Measurements from ENCODE around the gene TMEM145.

Gene TMEM145

DNA sequence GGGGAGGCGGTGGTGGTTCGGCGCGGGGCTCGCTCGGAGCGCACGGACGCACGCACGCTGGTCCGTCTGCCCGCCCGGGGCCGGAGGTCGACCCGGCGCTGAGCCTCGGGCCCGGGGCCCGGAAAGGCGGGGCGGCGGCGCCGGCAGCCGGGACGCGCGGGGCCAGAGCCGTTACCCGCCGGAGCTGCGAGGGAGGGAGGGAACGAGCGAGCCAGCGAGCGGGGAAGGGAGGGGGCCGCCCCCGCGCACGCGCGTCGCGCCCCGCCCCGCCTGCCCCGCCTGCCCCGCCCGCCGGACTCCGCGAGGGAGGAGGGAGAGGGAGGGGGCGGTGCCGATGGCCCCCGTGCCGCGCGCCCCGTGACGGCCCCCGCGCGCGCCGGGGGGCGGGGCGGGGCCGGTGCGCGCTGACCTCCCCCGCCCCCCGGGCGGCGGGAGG is 29.0 kb upstream of the TMEM145 start:
- TF ChIP-seq, protein P1, sequence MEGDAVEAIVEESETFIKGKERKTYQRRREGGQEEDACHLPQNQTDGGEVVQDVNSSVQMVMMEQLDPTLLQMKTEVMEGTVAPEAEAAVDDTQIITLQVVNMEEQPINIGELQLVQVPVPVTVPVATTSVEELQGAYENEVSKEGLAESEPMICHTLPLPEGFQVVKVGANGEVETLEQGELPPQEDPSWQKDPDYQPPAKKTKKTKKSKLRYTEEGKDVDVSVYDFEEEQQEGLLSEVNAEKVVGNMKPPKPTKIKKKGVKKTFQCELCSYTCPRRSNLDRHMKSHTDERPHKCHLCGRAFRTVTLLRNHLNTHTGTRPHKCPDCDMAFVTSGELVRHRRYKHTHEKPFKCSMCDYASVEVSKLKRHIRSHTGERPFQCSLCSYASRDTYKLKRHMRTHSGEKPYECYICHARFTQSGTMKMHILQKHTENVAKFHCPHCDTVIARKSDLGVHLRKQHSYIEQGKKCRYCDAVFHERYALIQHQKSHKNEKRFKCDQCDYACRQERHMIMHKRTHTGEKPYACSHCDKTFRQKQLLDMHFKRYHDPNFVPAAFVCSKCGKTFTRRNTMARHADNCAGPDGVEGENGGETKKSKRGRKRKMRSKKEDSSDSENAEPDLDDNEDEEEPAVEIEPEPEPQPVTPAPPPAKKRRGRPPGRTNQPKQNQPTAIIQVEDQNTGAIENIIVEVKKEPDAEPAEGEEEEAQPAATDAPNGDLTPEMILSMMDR (conservative IDR thresholded peaks at IDR 0.05): no peak
- H3K27ac ChIP-seq: peak overlapping the region; percentile 82

DNA sequence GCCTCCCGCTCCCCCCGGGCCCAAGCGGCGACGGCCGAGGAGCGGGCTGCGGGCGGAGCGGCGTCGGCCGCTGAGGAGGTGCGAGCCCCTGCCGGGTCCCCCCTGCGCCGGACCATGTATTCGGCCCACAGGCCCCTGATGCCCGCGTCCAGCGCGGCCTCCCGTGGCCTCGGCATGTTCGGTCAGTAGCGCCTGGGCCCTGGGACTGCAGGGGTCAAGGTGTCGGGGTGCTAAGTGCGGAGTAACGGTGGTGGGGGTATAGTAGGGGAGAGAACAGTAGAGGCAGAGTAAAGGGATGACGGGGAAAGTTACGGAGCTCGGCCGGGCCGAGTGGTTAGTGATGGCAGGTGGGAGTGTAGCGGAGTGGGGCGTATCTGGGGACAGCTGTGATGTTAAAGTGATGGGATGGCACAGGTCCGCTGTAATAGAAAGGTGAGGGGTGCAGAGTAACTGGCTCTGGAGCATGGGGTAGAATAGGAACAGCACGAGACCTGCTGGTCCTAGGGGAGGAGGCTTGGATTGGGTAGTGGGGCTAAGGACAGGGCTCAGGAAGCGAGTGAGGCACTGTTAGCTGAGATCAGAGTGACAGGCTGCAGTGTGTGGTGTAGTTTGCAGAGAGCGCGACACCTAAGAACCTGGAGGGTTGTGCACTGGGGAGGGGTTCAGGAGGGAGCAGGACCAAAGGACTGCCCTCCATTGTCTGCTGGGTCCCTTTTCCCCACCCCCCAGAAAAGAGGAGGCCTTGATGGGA is 28.3 kb upstream of the TMEM145 start:
- H3K27ac ChIP-seq: peak overlapping the region; percentile 82
- TF ChIP-seq, protein P1 (conservative IDR thresholded peaks at IDR 0.05): no peak; the same call in 1 of the 2 replicates

DNA sequence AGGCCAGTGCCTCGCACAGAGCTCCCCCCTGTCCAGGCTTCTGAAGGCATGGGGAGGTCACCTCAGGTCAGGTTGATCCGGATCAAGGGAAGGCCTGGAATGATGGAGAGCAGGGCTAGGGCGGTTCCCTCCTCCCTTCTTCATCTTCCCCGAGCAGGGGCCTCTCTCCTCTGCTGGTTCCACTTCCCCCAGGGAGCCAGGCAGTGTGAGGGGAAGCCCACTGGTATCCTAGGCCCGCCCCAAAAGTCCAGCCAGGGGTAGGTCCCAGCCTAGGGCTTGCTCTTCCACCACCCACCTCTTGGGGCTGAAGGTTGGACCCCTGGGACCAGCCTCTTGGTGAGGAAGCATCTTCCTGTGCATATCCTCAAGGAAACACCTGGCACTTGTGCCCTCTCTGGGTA is 27.6 kb upstream of the TMEM145 start:
- TF ChIP-seq, protein P1 (conservative IDR thresholded peaks at IDR 0.05): no peak
- peak overlapping the region; percentile 82 for H3K27ac ChIP-seq

DNA sequence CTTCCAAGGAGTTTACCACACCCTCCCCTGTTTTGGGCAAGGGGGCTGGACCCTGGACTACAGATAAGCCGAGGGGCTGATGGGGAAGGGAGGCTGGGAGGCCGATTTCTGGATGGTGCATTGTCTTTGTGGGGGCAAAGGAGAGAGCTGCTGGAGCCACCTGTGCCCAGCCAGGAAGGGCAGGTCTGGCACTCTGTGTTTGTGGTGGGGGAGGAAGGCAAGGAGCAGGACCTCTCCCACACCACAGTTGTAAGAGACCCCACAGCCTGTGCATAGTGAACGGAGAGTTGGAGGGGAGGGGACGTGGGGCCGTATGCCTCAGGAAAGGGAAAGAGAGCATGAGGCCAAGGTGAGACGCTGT is 27.1 kb upstream of the TMEM145 start:
- TF ChIP-seq, protein P1 (conservative IDR thresholded peaks at IDR 0.05): no peak
- peak overlapping the region; percentile 82 for H3K27ac ChIP-seq

DNA sequence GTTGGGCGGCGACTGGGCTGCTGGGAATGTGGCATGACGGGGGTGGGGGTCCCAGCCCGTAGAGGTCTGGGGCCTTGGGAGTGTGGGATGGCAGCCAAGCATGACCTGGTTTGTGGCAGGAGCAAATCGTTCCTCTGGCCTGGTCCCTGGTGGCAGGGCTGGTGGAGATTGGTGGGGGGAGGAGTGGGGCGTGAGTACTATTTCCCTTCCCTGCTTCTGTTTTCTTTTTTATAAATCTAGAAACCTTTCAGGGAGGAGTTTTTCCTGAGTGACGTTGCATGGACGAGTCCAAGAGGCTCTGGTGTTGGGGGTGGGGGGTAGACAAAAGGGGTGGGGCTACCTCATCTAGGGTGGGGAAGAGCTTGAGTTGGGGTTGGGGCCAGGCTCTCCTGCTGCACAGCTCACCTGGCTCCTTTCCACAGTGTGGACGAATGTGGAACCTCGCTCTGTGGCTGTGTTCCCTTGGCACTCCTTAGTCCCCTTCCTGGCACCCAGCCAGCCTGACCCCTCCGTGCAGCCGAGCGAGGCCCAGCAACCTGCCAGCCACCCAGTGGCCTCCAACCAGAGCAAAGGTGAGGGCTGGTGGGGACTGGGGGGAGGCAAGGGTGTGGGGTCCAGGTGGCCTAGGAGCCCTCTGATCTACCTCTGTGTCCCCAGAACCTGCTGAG is 26.6 kb upstream of the TMEM145 start:
- TF ChIP-seq, protein P1 (conservative IDR thresholded peaks at IDR 0.05): no peak
- peak overlapping the region; percentile 82 for H3K27ac ChIP-seq

DNA sequence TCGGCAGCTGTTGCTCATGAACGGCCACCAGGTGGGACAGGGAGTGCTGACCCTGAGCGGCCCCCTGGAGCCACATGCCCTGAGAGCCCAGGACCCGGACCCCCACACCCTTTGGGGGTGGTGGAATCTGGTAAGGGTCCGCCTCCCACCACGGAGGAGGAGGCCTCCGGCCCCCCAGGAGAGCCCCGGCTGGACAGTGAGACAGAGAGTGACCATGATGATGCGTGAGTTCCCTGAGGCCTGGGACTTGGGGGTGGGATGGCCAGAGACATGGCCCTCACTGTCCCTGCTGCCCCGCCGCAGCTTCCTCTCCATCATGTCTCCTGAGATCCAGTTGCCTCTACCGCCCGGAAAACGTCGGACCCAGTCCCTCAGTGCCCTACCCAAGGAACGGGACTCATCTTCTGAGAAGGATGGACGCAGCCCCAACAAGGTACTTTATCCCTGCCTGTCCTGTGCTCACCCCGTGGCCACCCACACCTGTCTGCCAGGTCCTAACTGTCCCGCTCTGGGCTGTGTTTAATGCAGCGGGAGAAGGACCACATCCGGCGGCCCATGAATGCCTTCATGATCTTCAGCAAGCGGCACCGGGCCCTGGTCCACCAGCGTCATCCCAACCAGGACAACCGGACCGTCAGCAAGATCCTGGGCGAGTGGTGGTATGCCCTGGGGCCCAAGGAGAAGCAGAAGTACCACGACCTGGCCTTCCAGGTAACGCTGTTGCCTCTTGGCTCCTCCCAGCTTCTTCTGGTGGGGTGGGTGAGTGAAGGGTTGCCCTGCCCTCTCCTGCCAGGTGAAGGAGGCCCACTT is 25.9 kb upstream of the TMEM145 start:
- peak overlapping the region; percentile 82; the same call in 1 of the 2 replicates for H3K27ac ChIP-seq
- TF ChIP-seq, protein P1 (conservative IDR thresholded peaks at IDR 0.05): no peak

DNA sequence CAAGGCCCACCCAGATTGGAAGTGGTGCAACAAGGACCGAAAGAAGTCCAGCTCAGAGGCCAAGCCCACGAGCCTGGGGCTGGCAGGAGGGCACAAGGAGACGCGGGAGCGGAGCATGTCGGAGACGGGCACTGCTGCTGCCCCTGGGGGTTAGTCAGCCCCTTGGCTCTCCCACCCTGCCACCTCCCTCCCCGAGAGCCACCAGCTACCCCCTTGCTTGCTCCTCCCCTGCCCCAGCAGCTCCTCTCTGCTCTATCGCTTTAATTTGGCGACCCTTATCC is 25.3 kb upstream of the TMEM145 start:
- H3K27ac ChIP-seq: peak overlapping the region; percentile 82; the same call in 1 of the 2 replicates
- TF ChIP-seq, protein P1 (conservative IDR thresholded peaks at IDR 0.05): no peak
